Psoas muscle (tissue), 8 donors: Measurements from ENCODE around the gene FARP1. TPM values are rescaled to one million over a fixed set of nuclear protein-coding genes. Genes with fewer than 3 reads are reported as not detected.

ENCODE experiments used
- ATAC-seq, 4 donors: fragments of 200-7000 bp; cut with Tn5 transposase; one replicate each; pipeline ENCODE4 v1.9.1; 2020; ENCODE audit warnings: moderate library complexity in 3 of 4, mild to moderate bottlenecking in 2 of 4
- DNase-seq, 2 donors: peaks; one replicate each; pipeline ENCODE4 v3.0.0-alpha.2; 2020
- H3K27ac ChIP-seq: fragments of 200-600 bp; one replicate; pipeline ENCODE4 v1.8.0; 2022
- H3K27me3 ChIP-seq, 3 donors: fragments of 200-600 bp in 1 of 3; one replicate each; pipeline versions ENCODE4 v1.6.1 to v1.8.0; 2013 to 2022; ENCODE audit warnings: low read length in 2 of 3, mild to moderate bottlenecking in 2 of 3, moderate library complexity in 1 of 3; ENCODE audit not compliant: insufficient read depth in 3 of 3
- H3K36me3 ChIP-seq, 2 donors: fragments of 200-600 bp in 1 of 2; one replicate each; pipeline versions ENCODE4 v1.6.1 to v1.8.0; 2013 to 2022; ENCODE audit warnings: low read depth in 1 of 2, mild to moderate bottlenecking in 1 of 2, moderate library complexity in 1 of 2; ENCODE audit not compliant: insufficient read depth in 1 of 2
- H3K4me1 ChIP-seq: fragments of 200-600 bp; one replicate; pipeline ENCODE4 v1.8.0; 2022
- H3K4me3 ChIP-seq: fragments of 200-600 bp; one replicate; pipeline ENCODE4 v1.8.0; 2022; ENCODE audit warnings: mild to moderate bottlenecking
- H3K9me3 ChIP-seq: fragments of 200-600 bp; one replicate; pipeline ENCODE4 v1.8.0; 2022
- WGBS, 3 donors: extraction: QIAGEN DNeasy Blood & Tissue Kit; methylation state at CpG; one replicate each; pipeline versions ENCODE4 v1.1.6 to v1.1.7; 2013; 5-methylcytosine and 5-hydroxymethylcytosine counted together
- intact Hi-C, 2 donors: fragments of 100-400 bp; cut with DNase I; formaldehyde crosslinking; loops; one replicate each; pipeline versions ENCODE4 v1.11.0 to v1.14.2; 2022
- polyA plus RNA-seq, 3 donors: library from polyadenylated mRNA; stranded (reverse); fragments of 200-250 nt; gene quantifications; one replicate each; pipeline ENCODE4 v1.2.3, GENCODE V29; 2013
- total RNA-seq, 4 donors: library from RNA; stranded (reverse); fragmentation: NEBNext Ultra II Directional in 2 of 4; extraction: Animal tissue kit (Norgen Biotek cat#: 25700) in 2 of 4; gene quantifications; one replicate each; pipeline versions ENCODE4 v1.2.1 to v1.2.4, GENCODE V29; 2021 to 2023
- TF ChIP-seq, protein P1 (sequence below): fragments of 200-600 bp; IDR thresholded peaks from one replicate; pipeline ENCODE4 v1.8.0; 2022; ENCODE audit warnings: antibody characterized with exemption
- donor health status: healthy with polysubstance abuse.
- donor health status: DM: no; HTN: no; CAD: no; lungs with moderate emphysema.
- donor health status: Bipolar disorder and iron deficiency.
- donor health status: healthy.
- donor health status: DM: yes; HTN: yes; CAD: no.
- donor health status: DM: no; HTN: no; CAD: no.
- donor health status: DM: no; HTN: no; CAD: no.
- donor health status: DM: yes; HTN: yes; CAD: no.

Gene FARP1
- total and polyA plus RNA-seq, 7 donors: 5.7 to 19.4 (median 9.2) TPM

DNA sequence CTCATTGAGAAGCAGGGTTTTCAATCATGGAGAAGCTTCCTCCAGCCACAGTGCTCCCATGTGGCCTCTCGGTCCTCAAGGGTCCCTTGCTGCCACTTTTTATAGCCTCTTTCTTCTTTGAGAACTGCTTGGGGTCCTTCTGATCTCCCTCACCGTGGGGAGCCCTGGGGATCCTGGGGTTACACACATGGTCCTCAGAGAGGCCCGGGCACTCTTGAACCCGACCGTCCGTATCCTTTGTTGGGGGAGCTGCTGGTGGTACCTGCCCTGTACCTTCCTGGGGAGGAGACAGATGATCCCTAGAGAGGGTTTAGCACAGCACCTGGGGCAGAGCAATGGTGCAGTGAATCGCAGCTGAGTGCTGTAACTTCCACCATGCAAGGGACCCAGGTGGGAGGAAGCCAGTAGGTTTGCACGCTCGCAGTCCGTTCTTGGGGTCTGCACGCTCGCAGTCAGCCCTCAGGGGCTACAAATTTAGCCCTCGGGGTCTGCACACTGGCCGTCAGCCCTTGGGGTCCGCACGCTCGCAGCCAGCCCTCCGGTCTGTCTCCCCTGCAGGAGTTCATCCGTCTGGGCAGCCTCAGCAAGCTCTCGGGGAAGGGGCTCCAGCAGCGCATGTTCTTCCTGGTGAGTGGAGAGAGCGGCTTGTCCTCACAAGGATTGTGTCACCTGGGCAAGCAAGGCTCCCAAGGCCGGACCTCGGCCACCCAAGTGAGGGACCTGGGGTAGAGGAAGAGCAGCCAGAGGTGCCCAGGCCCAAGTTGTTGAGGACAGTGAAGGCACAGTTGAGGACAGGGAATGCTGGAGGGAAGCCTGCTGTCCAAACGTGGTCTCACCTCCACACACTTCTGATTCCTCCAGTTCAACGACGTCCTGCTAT is 295.6 kb downstream of the FARP1 start:
- ATAC-seq: no peak
- WGBS, 3 donors: 91 to 96% (median 95%) methylated on average over 27 of the region's 27 CpGs
- Histone ChIP-seq H3K4me3 (no peak overlapping the region), H3K4me1 (peaks cover 10% of the 10 kb centered on the region), H3K27ac (no peak overlapping the region), H3K27me3 (no peaks in the 10 kb centered on the region), H3K9me3 (no peaks in the 10 kb centered on the region), H3K36me3 (peaks cover 0 to 3% of the 10 kb centered on the region in 2 donors)
- no peak for DNase-seq
- TF ChIP-seq, protein P1, sequence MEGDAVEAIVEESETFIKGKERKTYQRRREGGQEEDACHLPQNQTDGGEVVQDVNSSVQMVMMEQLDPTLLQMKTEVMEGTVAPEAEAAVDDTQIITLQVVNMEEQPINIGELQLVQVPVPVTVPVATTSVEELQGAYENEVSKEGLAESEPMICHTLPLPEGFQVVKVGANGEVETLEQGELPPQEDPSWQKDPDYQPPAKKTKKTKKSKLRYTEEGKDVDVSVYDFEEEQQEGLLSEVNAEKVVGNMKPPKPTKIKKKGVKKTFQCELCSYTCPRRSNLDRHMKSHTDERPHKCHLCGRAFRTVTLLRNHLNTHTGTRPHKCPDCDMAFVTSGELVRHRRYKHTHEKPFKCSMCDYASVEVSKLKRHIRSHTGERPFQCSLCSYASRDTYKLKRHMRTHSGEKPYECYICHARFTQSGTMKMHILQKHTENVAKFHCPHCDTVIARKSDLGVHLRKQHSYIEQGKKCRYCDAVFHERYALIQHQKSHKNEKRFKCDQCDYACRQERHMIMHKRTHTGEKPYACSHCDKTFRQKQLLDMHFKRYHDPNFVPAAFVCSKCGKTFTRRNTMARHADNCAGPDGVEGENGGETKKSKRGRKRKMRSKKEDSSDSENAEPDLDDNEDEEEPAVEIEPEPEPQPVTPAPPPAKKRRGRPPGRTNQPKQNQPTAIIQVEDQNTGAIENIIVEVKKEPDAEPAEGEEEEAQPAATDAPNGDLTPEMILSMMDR: no peak
- intact Hi-C loops: no loop called here

DNA sequence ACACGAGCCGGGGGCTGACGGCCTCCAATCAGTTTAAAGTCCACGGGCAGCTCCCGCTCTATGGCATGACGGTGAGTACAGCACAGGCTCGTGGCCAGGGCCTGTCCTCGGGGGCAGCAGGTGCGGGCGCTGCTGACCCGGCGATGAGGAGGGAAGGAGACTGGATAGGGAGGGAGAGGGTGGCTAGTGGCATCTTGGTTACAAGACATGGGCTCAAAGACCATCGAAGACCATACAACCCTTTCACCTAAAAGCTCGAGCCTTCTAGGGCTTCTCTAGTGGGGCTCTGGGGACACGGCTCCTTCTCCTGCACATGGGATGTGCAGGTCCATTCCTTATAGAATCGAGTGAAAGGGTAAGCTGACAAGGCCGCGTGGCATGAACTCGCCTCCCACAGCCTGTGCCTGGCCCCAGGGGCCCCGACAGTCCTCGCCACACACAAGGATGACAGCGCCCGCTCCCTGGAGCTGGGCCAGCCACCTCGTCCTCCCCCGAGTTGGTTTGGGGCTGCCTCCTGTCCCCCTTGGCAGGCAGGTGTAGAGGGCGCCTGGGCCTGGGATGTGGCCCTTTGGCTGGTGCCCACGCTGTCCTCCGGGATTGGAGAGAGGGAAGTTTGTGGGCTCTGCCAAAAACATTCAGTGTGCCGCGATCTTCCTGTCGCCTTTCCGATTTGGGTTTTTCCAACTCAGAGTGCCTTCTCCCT is 296.4 kb downstream of the FARP1 start:
- Histone ChIP-seq H3K4me1 (peaks cover 10% of the 10 kb centered on the region), H3K9me3 (no peaks in the 10 kb centered on the region), H3K27me3 (no peaks in the 10 kb centered on the region), H3K4me3 (no peak overlapping the region), H3K36me3 (peaks cover 0 to 3% of the 10 kb centered on the region in 2 donors), H3K27ac (no peak overlapping the region)
- intact Hi-C loops: no loop called here
- TF ChIP-seq, protein P1: no peak
- 91 to 94% (median 92%) methylated on average over 32 of the region's 32 CpGs for WGBS, 3 donors
- ATAC-seq (no peak), DNase-seq (no peak)

DNA sequence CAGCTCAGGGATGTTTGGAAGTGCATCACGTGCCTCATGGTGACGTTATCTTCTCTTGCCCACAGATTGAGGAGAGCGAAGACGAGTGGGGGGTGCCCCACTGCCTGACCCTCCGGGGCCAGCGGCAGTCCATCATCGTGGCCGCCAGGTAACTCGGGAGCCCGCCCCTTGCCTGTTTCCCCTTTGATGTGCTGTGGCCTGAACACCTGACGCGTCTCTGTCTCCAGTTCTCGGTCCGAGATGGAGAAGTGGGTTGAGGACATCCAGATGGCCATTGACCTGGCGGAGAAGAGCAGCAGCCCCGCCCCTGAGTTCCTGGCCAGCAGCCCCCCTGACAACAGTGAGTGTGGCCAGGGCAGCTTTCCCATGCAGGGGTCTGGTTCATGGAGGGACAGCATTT is 297.0 kb downstream of the FARP1 start:
- intact Hi-C loops: loop anchor here in 1 of 2 donors (10.0 kb wide), 1 partner anchor 405 kb away; no protein-coding TSS in a partner anchor

DNA sequence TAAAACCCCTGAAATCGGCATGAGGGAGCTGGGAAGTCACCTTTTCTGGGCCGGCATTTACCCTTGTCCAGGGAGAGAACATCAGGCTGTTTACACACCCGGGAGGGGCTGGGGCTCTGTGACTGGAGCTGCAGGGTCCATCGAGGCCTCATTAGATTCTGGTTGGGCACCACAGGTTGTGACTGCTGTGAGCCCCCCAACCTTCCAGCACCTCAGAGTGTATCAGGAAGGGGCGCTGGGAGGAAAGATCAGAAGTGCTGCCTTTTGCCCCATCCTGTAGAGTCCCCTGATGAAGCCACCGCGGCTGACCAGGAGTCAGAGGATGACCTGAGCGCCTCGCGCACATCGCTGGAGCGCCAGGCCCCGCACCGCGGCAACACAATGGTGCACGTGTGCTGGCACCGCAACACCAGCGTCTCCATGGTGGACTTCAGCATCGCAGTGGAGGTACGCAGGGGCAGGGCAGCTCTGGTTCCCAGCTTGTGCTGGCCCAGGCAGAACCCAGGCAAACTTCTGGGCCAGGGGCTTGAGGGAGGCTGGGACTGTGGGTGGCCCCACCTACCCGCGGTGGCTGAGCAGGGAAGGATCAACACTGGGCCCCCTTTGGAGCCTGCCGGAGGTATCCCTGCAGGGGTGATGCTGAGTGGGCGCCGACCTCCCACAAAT is 297.6 kb downstream of the FARP1 start:
- no peak overlapping the region for H3K4me3 ChIP-seq
- H3K36me3 ChIP-seq: peaks cover 0 to 3% of the 10 kb centered on the region in 2 donors
- no peaks in the 10 kb centered on the region for H3K27me3 ChIP-seq
- no peak for ATAC-seq
- H3K9me3 ChIP-seq: no peaks in the 10 kb centered on the region
- 94 to 96% (median 96%) methylated on average over 25 of the region's 25 CpGs for WGBS, 3 donors
- H3K4me1 ChIP-seq: peaks cover 14% of the 10 kb centered on the region
- no peak overlapping the region for H3K27ac ChIP-seq
- intact Hi-C loops: loop anchor here in 1 of 2 donors (10.0 kb wide), 1 partner anchor 404 kb away; no protein-coding TSS in a partner anchor
- TF ChIP-seq, protein P1: no peak
- DNase-seq: no peak

More for the DNA sequence above, 297.0 kb downstream of the FARP1 start:
- Histone ChIP-seq H3K4me1 (peaks cover 10% of the 10 kb centered on the region), H3K36me3 (peaks cover 0 to 3% of the 10 kb centered on the region in 2 donors), H3K4me3 (no peak overlapping the region), H3K27ac (no peak overlapping the region), H3K27me3 (no peaks in the 10 kb centered on the region), H3K9me3 (no peaks in the 10 kb centered on the region)
- TF ChIP-seq, protein P1: no peak
- ATAC-seq (no peak), DNase-seq (no peak)
- 92 to 96% (median 95%) methylated on average over 16 of the region's 16 CpGs for WGBS, 3 donors
